IPS DF 6.9 (cell line): Measurements from ENCODE around the gene FERD3L.
"Not testable (repeated sequence)": the region's sequence is repeated elsewhere in the genome, so short reads cannot be mapped to it uniquely, and the experiment has no call there.

ENCODE experiments used
- DNase-seq: peaks from one replicate; pipeline ENCODE4 v3.0.0-alpha.2; 2013; ENCODE audit warnings: low read depth, low spot score
- H3K27ac ChIP-seq: one replicate; pipeline ENCODE4 v1.5.1; 2013; ENCODE audit warnings: low read length, control low read depth
- H3K27me3 ChIP-seq: 2 replicates; pipeline ENCODE4 v1.6.1; 2013; ENCODE audit warnings: mild to moderate bottlenecking, low read length; ENCODE audit not compliant: control insufficient read depth, insufficient read depth
- H3K36me3 ChIP-seq: 2 replicates; pipeline ENCODE4 v1.6.1; 2013; ENCODE audit warnings: low read length; ENCODE audit not compliant: control insufficient read depth, insufficient read depth
- H3K4me1 ChIP-seq: 2 replicates; pipeline ENCODE4 v1.6.1; 2013; ENCODE audit warnings: low read length; ENCODE audit not compliant: control insufficient read depth, insufficient read depth
- H3K4me3 ChIP-seq: 2 replicates; pipeline ENCODE4 v1.5.1; 2013; ENCODE audit warnings: mild to moderate bottlenecking, low read length
- H3K9me3 ChIP-seq: 2 replicates; pipeline ENCODE4 v1.6.1; 2013; ENCODE audit warnings: low read length, inconsistent platforms; ENCODE audit not compliant: control insufficient read depth, insufficient read depth
- WGBS: extraction: QIAGEN DNeasy Blood & Tissue Kit; methylation state at CpG from one replicate; pipeline ENCODE4 v1.1.7; 2013; ENCODE audit warnings: mixed read lengths, missing lambda C conversion rate; ENCODE audit not compliant: insufficient read length, insufficient coverage; 5-methylcytosine and 5-hydroxymethylcytosine counted together

Gene FERD3L

GRCh38 chr7:19144661-19145433 lies at the start of gene FERD3L:
Gene FERD3L, minus strand, starts transcription at chr7:19145421. Its CDS starts 59 bp downstream, at chr7:19145362.
- H3K4me3 ChIP-seq: peak within 1 kb of the TSS; percentile 57; the same call in 1 of the 2 replicates
- H3K27me3 ChIP-seq: peaks cover 26% of the 10 kb centered on the region
- H3K36me3 ChIP-seq: no peaks in the 10 kb centered on the region

GRCh38 chr7:19194417-19194816 lies 49.2 kb upstream of the FERD3L start:
- WGBS: no CpG with 5 or more reads among the region's 14 CpGs
- not testable (repeated sequence) for H3K4me3 ChIP-seq, H3K27ac ChIP-seq, H3K9me3 ChIP-seq, H3K27me3 ChIP-seq, H3K36me3 ChIP-seq, H3K4me1 ChIP-seq, DNase-seq

More at GRCh38 chr7:19144661-19145433, at the start of gene FERD3L:
- H3K27ac ChIP-seq: no peak within 1 kb of the TSS
- no CpG with 5 or more reads among the region's 51 CpGs for WGBS
- DNase-seq: no peak
- no peaks in the 10 kb centered on the region for H3K4me1 ChIP-seq
- no peaks in the 10 kb centered on the region for H3K9me3 ChIP-seq

GRCh38 chr7:19181634-19182033 lies 36.4 kb upstream of the FERD3L start:
- no CpG with 5 or more reads among the region's 1 CpG for WGBS
- Histone ChIP-seq H3K9me3 (no peaks in the 10 kb centered on the region), H3K4me3 (no peak overlapping the region)

GRCh38 chr7:19178595-19178994 lies 33.4 kb upstream of the FERD3L start:
- Histone ChIP-seq H3K27me3 (no peaks in the 10 kb centered on the region), H3K27ac (no peak overlapping the region), H3K36me3 (no peaks in the 10 kb centered on the region), H3K9me3 (no peaks in the 10 kb centered on the region), H3K4me1 (no peaks in the 10 kb centered on the region), H3K4me3 (no peak overlapping the region)
- no peak for DNase-seq
- 100% methylated on average over 1 of the region's 4 CpGs for WGBS

More at GRCh38 chr7:19181634-19182033, 36.4 kb upstream of the FERD3L start:
- no peaks in the 10 kb centered on the region for H3K4me1 ChIP-seq
- H3K36me3 ChIP-seq: no peaks in the 10 kb centered on the region
- no peak for DNase-seq
- no peak overlapping the region for H3K27ac ChIP-seq
- no peaks in the 10 kb centered on the region for H3K27me3 ChIP-seq

GRCh38 chr7:19177269-19177668 lies 32.0 kb upstream of the FERD3L start:
- no peak overlapping the region for H3K27ac ChIP-seq
- WGBS: no CpG with 5 or more reads among the region's 5 CpGs
- no peak for DNase-seq

GRCh38 chr7:19175241-19175640 lies 30.0 kb upstream of the FERD3L start:
- WGBS: no CpG with 5 or more reads among the region's 3 CpGs
- no peaks in the 10 kb centered on the region for H3K36me3 ChIP-seq
- no peak for DNase-seq
- H3K27me3 ChIP-seq: no peaks in the 10 kb centered on the region
- H3K27ac ChIP-seq: no peak overlapping the region
- no peaks in the 10 kb centered on the region for H3K9me3 ChIP-seq
- H3K4me1 ChIP-seq: no peaks in the 10 kb centered on the region
- H3K4me3 ChIP-seq: no peak overlapping the region

More at GRCh38 chr7:19177269-19177668, 32.0 kb upstream of the FERD3L start:
- Histone ChIP-seq H3K9me3 (no peaks in the 10 kb centered on the region), H3K4me3 (no peak overlapping the region), H3K27me3 (no peaks in the 10 kb centered on the region), H3K4me1 (no peaks in the 10 kb centered on the region), H3K36me3 (no peaks in the 10 kb centered on the region)

- WGBS: no CpG with 5 or more reads among the region's 3 CpGs
- Histone ChIP-seq H3K9me3 (no peaks in the 10 kb centered on the region), H3K4me1 (no peaks in the 10 kb centered on the region), H3K4me3 (no peak overlapping the region), H3K27me3 (no peaks in the 10 kb centered on the region), H3K27ac (no peak overlapping the region), H3K36me3 (no peaks in the 10 kb centered on the region)
- no peak for DNase-seq
These were observed 16.4 kb upstream of the FERD3L start for GRCh38 chr7:19161671-19162070.

- Histone ChIP-seq H3K9me3 (no peaks in the 10 kb centered on the region), H3K27me3 (peaks cover 26% of the 10 kb centered on the region), H3K4me1 (no peaks in the 10 kb centered on the region), H3K36me3 (no peaks in the 10 kb centered on the region), H3K4me3 (no peak overlapping the region), H3K27ac (no peak overlapping the region)
- WGBS: no CpG with 5 or more reads among the region's 4 CpGs
- no peak for DNase-seq
These were observed 1.5 kb upstream of the FERD3L start for GRCh38 chr7:19146699-19147098.

GRCh38 chr7:19145434-19146115 lies 354 bp upstream of the FERD3L start:
- no peak for DNase-seq
- H3K27me3 ChIP-seq: peaks cover 26% of the 10 kb centered on the region
- no peaks in the 10 kb centered on the region for H3K36me3 ChIP-seq
- H3K27ac ChIP-seq: no peak overlapping the region
- peak overlapping the region; percentile 29; the same call in 1 of the 2 replicates for H3K4me3 ChIP-seq
- no peaks in the 10 kb centered on the region for H3K9me3 ChIP-seq
- H3K4me1 ChIP-seq: no peaks in the 10 kb centered on the region
- no CpG with 5 or more reads among the region's 19 CpGs for WGBS

GRCh38 chr7:19143881-19144574 lies 1.2 kb downstream of the FERD3L start:
- no peak for DNase-seq
- no CpG with 5 or more reads among the region's 30 CpGs for WGBS
- Histone ChIP-seq H3K27me3 (peaks cover 26% of the 10 kb centered on the region), H3K4me3 (peak overlapping the region; percentile 57; the same call in 1 of the 2 replicates), H3K4me1 (no peaks in the 10 kb centered on the region), H3K36me3 (no peaks in the 10 kb centered on the region), H3K9me3 (no peaks in the 10 kb centered on the region), H3K27ac (no peak overlapping the region)
